Stimulated activated CD4-positive, alpha-beta T cell treated with anti-CD3 and anti-CD28 coated beads, Interleukin-4, amount 100 ng/mL, for 4 hours (primary cell): ENCODE results near the gene PEAK1.
A peak's percentile ranks its signal among the peaks of the same experiment; 100 is the strongest.
"Not testable (repeated sequence)": the region's sequence is repeated elsewhere in the genome, so short reads cannot be mapped to it uniquely, and the experiment has no call there.

Source experiments
- DNase-seq, 2 experiments: peaks; one replicate each; pipeline ENCODE4 v3.0.0-alpha.2; 2020

Gene PEAK1

GRCh38 chr15:77221708-77222107 is 198.2 kb downstream of the PEAK1 start:
- no peak for DNase-seq

GRCh38 chr15:77221174-77221573 is 198.7 kb downstream of the PEAK1 start:
- no peak for DNase-seq

GRCh38 chr15:77219841-77220240 is 200.1 kb downstream of the PEAK1 start:
- no peak for DNase-seq

- no peak for DNase-seq
Measured at GRCh38 chr15:77209221-77209620, 210.7 kb downstream of the PEAK1 start.

- DNase-seq: no peak
Measured at GRCh38 chr15:77208241-77208640, 211.7 kb downstream of the PEAK1 start.

- DNase-seq: no peak
Measured at GRCh38 chr15:77201665-77202064, 218.2 kb downstream of the PEAK1 start.

GRCh38 chr15:77196381-77196780 is 223.5 kb downstream of the PEAK1 start:
- DNase-seq: no peak

GRCh38 chr15:77195586-77195985 is 224.3 kb downstream of the PEAK1 start:
- DNase-seq: no peak

- DNase-seq: no peak
Measured at GRCh38 chr15:77192451-77192850, 227.5 kb downstream of the PEAK1 start.

GRCh38 chr15:77191230-77191834 is 228.6 kb downstream of the PEAK1 start:
- no peak for DNase-seq

- peak in 1 of 2 experiments; percentile 44 for DNase-seq
Measured at GRCh38 chr15:77187751-77188464, 232.0 kb downstream of the PEAK1 start.

GRCh38 chr15:77186594-77187011 is 233.3 kb downstream of the PEAK1 start:
- no peak for DNase-seq

GRCh38 chr15:77185242-77185785 is 234.6 kb downstream of the PEAK1 start:
- no peak for DNase-seq

GRCh38 chr15:77184352-77184751 is 235.6 kb downstream of the PEAK1 start:
- DNase-seq: not testable (repeated sequence)

GRCh38 chr15:77183066-77183465 is 236.8 kb downstream of the PEAK1 start:
- DNase-seq: no peak

- no peak for DNase-seq
Measured at GRCh38 chr15:77181305-77182074, 238.4 kb downstream of the PEAK1 start.

GRCh38 chr15:77180757-77181156 is 239.1 kb downstream of the PEAK1 start:
- DNase-seq: no peak

GRCh38 chr15:77180270-77180669 is 239.6 kb downstream of the PEAK1 start:
- no peak for DNase-seq

GRCh38 chr15:77179541-77179998 is 240.3 kb downstream of the PEAK1 start:
- no peak for DNase-seq

GRCh38 chr15:77178411-77178810 is 241.5 kb downstream of the PEAK1 start:
- no peak for DNase-seq

GRCh38 chr15:77176148-77176547 is 243.8 kb downstream of the PEAK1 start:
- not testable (repeated sequence) for DNase-seq

GRCh38 chr15:77173487-77173886 is 246.4 kb downstream of the PEAK1 start:
- DNase-seq: no peak

GRCh38 chr15:77171221-77171967 is 248.5 kb downstream of the PEAK1 start:
- no peak for DNase-seq
